Panc1 (cell line): ENCODE data around the gene MICALL1. TPM values are rescaled to one million over a fixed set of nuclear protein-coding genes. Genes with fewer than 3 reads are reported as not detected.

Experiments used
- ATAC-seq: fragments of 200-7000 bp; cut with Tn5 transposase; 2 replicates; pipeline ENCODE4 v1.9.1; 2020; ENCODE audit warnings: mild to moderate bottlenecking, moderate library complexity
- BruUV-seq: library from RNA; stranded (reverse); fragments of 400-500 nt; replicated peaks from 2 replicates; lab custom pipeline; 2021; lab: Mats Ljungman, UMichigan
- CTCF ChIA-PET: fragments of 300-600 bp; sonication (Branson Sonifier 250); formaldehyde crosslinking; loops from one replicate; lab custom pipeline; 2022; ENCODE audit warnings: antibody characterized with exemption; lab: Charles Lee
- POLR2A ChIA-PET: fragments of 300-600 bp; sonication (Branson Sonifier 250); formaldehyde crosslinking; loops from one replicate; lab custom pipeline; 2022; ENCODE audit warnings: antibody characterized with exemption; lab: Charles Lee
- DNase-seq: peaks from one replicate; pipeline ENCODE4 v3.0.0-alpha.2; 2010; ENCODE audit warnings: low read depth, low spot score
- H3K27ac ChIP-seq: 2 replicates; pipeline ENCODE4 v1.5.1; 2011; ENCODE audit warnings: mild to moderate bottlenecking, low read length, inconsistent platforms
- H3K27me3 ChIP-seq: fragments of 200-500 bp; sonication (Bioruptor generic); 2 replicates; pipeline ENCODE4 v1.6.0; 2014; ENCODE audit warnings: low read length, inconsistent platforms; ENCODE audit not compliant: control insufficient read depth, insufficient read depth
- H3K36me3 ChIP-seq: fragments of 200-500 bp; sonication (Bioruptor generic); 2 replicates; pipeline ENCODE4 v1.5.1; 2014; ENCODE audit warnings: inconsistent platforms, mild to moderate bottlenecking, low read length, moderate library complexity; ENCODE audit not compliant: control insufficient read depth, insufficient read depth
- H3K4me1 ChIP-seq: 2 replicates; pipeline ENCODE4 v1.5.1; 2011; ENCODE audit warnings: inconsistent platforms, mild to moderate bottlenecking, low read length, moderate library complexity; ENCODE audit not compliant: control insufficient read depth, insufficient read depth
- H3K4me3 ChIP-seq, 2 experiments: 2 replicates each; pipeline ENCODE4 v1.5.1; 2011 to 2012; ENCODE audit warnings: low read depth in 2 of 2, low read length in 2 of 2, mild to moderate bottlenecking in 2 of 2, inconsistent platforms in 1 of 2, moderate library complexity in 1 of 2
- H3K9me3 ChIP-seq: fragments of 200-500 bp; sonication (Bioruptor generic); 2 replicates; pipeline ENCODE4 v1.5.1; 2014; ENCODE audit warnings: low read depth, mild to moderate bottlenecking, inconsistent platforms, low read length, moderate library complexity; ENCODE audit not compliant: control insufficient read depth, insufficient read depth
- POLR2AphosphoS5 ChIP-seq: IDR thresholded peaks from 2 replicates; pipeline ENCODE4 v1.6.1; 2012; ENCODE audit warnings: mild to moderate bottlenecking, low read depth, low read length, moderate library complexity
- SIN3A ChIP-seq: IDR thresholded peaks from 2 replicates; pipeline ENCODE4 v1.6.1; 2012; ENCODE audit warnings: low read depth, mild to moderate bottlenecking, low read length, moderate library complexity, borderline replicate concordance; ENCODE audit not compliant: insufficient read depth
- TCF7L2 ChIP-seq: IDR thresholded peaks from 2 replicates; pipeline ENCODE4 v1.6.1; 2011; ENCODE audit warnings: mild to moderate bottlenecking, low read depth, low read length, inconsistent platforms
- in situ Hi-C: cut with HindIII; loops from 2 replicates; pipeline ENCODE4 v1.10.0; 2016; ENCODE audit warnings: low sequenced_read_pairs, low pct_unique_long_range_greater_than_20kb
- intact Hi-C: fragments of 100-400 bp; cut with micrococcal nuclease; formaldehyde crosslinking; loops from one replicate; pipeline ENCODE4 v1.10.0; 2022; ENCODE audit not compliant: unreplicated experiment
- total RNA-seq: library from RNA; stranded (reverse); gene quantifications from one replicate; pipeline ENCODE4 v1.2.1, GENCODE V29; 2021; ENCODE audit not compliant: unreplicated experiment
- TF ChIP-seq, protein P1 (sequence below): fragments of 450-650 bp; IDR thresholded peaks from 2 replicates; pipeline ENCODE4 v1.5.1; 2017; ENCODE audit warnings: mild to moderate bottlenecking
- TF ChIP-seq, protein P2 (sequence below), 2 experiments: IDR thresholded peaks; 2 replicates each; pipeline ENCODE4 v1.6.1; 2011 to 2012; ENCODE audit warnings: low read depth in 2 of 2, control low read depth in 1 of 2, low read length in 1 of 2, mild to moderate bottlenecking in 1 of 2, moderate library complexity in 1 of 2; ENCODE audit not compliant: insufficient read depth in 1 of 2

Gene MICALL1
- total RNA-seq, 1 experiment from 2014 or later, result 34.5 TPM

DNA sequence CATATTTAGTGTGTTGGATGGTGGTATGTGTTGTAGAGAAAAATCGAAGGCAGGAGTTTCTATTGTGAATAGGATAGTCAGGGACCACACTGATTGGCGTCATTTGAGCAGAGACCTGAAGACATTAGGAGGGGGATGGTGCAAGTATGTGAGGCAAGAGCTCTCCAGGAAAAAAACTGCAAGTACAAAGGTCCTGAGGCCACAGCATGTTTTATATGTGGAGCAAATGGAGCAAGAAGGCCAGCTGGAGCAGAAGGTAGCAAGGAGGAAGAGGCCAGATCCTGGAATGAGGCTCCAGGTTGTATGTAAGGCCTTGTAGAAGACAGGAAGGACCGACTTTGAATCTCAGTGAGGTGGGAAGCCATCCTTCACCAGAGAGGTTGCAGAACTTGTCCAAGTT is 14.2 kb upstream of the MICALL1 start:
- in situ Hi-C loops (no loop called here), intact Hi-C loops (no loop called here)
- Histone ChIP-seq H3K27me3 (no peaks in the 10 kb centered on the region), H3K4me1 (peaks cover 19% of the 10 kb centered on the region), H3K4me3 (no peak overlapping the region), H3K9me3 (no peaks in the 10 kb centered on the region), H3K27ac (no peak overlapping the region), H3K36me3 (peaks cover 7% of the 10 kb centered on the region)
- ChIA-PET POLR2A (no interaction called here), CTCF (interaction anchor here (0.8 kb wide), 1 partner anchor 14 kb away, joined by 4 read pairs; no protein-coding TSS in a partner anchor)
- TSS peak; percentile 48 for BruUV-seq
- no peak for ATAC-seq
- DNase-seq, result no peak
- TF ChIP-seq, protein P1, sequence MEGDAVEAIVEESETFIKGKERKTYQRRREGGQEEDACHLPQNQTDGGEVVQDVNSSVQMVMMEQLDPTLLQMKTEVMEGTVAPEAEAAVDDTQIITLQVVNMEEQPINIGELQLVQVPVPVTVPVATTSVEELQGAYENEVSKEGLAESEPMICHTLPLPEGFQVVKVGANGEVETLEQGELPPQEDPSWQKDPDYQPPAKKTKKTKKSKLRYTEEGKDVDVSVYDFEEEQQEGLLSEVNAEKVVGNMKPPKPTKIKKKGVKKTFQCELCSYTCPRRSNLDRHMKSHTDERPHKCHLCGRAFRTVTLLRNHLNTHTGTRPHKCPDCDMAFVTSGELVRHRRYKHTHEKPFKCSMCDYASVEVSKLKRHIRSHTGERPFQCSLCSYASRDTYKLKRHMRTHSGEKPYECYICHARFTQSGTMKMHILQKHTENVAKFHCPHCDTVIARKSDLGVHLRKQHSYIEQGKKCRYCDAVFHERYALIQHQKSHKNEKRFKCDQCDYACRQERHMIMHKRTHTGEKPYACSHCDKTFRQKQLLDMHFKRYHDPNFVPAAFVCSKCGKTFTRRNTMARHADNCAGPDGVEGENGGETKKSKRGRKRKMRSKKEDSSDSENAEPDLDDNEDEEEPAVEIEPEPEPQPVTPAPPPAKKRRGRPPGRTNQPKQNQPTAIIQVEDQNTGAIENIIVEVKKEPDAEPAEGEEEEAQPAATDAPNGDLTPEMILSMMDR, result no peak
- TF ChIP-seq SIN3A (no peak), POLR2AphosphoS5 (no peak), TCF7L2 (no peak)
- TF ChIP-seq, protein P2, sequence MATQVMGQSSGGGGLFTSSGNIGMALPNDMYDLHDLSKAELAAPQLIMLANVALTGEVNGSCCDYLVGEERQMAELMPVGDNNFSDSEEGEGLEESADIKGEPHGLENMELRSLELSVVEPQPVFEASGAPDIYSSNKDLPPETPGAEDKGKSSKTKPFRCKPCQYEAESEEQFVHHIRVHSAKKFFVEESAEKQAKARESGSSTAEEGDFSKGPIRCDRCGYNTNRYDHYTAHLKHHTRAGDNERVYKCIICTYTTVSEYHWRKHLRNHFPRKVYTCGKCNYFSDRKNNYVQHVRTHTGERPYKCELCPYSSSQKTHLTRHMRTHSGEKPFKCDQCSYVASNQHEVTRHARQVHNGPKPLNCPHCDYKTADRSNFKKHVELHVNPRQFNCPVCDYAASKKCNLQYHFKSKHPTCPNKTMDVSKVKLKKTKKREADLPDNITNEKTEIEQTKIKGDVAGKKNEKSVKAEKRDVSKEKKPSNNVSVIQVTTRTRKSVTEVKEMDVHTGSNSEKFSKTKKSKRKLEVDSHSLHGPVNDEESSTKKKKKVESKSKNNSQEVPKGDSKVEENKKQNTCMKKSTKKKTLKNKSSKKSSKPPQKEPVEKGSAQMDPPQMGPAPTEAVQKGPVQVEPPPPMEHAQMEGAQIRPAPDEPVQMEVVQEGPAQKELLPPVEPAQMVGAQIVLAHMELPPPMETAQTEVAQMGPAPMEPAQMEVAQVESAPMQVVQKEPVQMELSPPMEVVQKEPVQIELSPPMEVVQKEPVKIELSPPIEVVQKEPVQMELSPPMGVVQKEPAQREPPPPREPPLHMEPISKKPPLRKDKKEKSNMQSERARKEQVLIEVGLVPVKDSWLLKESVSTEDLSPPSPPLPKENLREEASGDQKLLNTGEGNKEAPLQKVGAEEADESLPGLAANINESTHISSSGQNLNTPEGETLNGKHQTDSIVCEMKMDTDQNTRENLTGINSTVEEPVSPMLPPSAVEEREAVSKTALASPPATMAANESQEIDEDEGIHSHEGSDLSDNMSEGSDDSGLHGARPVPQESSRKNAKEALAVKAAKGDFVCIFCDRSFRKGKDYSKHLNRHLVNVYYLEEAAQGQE (IDR thresholded peaks at IDR 0.05; ENCODE audit: insufficient read depth in 1 of 2, low read depth in 2 of 2, low read length in 1 of 2), result no peak

DNA sequence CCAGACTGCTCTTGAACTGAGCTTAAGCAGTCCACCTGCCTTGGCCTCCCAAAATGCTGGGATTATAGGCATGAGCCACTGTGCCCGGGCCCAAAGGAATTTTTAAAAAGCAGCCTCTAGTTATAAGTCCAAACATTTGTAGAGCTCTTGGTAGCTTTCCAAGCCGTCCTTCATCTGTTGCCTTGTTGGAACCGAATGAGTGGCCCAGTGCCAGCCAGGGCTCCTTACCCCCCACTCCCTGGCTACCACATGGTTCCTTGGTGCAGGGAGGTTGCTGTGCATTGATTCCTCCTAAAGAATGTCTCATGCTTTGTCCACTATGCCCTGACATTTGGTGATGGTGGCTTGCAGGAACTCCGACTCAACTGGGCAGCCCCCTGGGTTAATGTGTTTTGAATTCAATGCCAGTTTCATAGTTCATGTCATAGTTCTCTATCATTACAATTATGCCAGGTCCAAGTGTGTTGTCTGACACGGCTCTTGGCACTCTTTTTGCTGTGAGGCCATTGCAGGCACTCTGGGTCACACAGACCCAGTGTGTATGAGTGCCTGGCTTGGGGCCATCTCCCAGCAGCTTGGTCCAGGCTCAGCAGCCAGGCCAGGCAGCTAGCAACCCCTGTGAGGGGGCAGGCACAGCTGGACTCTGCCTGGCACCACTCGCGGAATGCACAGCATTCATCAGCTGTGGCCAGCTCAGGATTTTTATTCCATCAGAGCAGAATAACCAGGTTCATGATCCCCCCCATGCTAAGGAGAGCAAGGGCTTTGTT is 13.3 kb upstream of the MICALL1 start:
- H3K9me3 ChIP-seq, result no peaks in the 10 kb centered on the region
- DNase-seq, result no peak
- ChIA-PET POLR2A (no interaction called here), CTCF (interaction anchor here (0.8 kb wide), 1 partner anchor 13 kb away, joined by 4 read pairs; no protein-coding TSS in a partner anchor)
- H3K4me1 ChIP-seq, result peaks cover 19% of the 10 kb centered on the region
- no peak for ATAC-seq
- TF ChIP-seq SIN3A, result no peak
- TF ChIP-seq, protein P2 (IDR thresholded peaks at IDR 0.05; ENCODE audit: insufficient read depth in 1 of 2, low read depth in 2 of 2, low read length in 1 of 2), result no peak
- TF ChIP-seq, protein P1, result no peak
- TF ChIP-seq TCF7L2, result no peak
- no peak for TF ChIP-seq POLR2AphosphoS5
- no peak overlapping the region for H3K4me3 ChIP-seq
- H3K36me3 ChIP-seq, result peaks cover 7% of the 10 kb centered on the region
- no peaks in the 10 kb centered on the region for H3K27me3 ChIP-seq
- intact Hi-C loops, result no loop called here
- in situ Hi-C loops, result no loop called here
- no TSS peak for BruUV-seq
- no peak overlapping the region for H3K27ac ChIP-seq
